Measurements from ENCODE around the gene SMIM1.

Gene SMIM1

DNA sequence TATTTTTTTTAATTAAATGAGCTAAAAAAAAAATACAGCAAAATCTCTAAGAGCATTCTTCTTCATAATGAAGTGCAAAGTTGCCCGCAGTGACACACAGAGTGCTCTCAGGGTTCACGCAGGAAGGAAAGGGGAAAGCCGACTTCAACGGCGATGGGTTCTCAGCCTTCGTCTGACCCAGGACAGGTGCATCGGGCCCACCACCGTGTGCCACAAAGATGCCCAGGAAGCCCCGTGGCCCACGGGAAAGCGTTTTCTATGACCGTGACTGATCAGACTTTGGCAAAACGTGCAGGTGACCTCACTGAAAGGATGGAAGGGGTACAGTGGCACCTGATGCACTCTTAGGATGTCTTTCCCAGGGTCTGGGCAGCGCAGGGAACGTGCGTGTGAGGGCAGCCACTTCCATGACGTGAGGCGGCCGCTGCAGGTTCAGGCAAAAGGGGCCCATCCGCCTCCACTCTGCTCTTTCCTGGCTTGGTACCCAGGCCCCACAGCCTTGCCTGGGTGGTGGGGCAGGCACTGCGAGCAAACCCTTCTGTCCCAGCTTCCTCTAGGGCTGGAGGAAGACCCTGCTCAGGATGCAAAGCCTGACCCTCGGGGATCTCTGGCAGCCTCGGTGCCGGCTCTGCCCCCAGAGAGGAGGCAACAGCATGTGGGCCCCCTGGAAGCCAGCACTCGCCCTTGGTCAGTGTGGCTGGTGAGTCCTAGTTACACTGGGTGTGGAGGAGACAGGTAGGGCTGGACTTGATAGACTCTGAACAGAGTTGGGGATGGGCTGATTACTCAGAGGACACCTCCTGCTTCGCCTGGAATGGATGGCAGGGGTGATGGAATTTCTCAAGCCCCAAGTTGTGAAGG is 15.4 kb downstream of the SMIM1 start:
- H3K9me3 ChIP-seq (ENCODE audit: insufficient read depth, low read length), result no peaks in the 10 kb centered on the region
- peaks cover 30% of the 10 kb centered on the region for H3K79me2 ChIP-seq (ENCODE audit: low read length)
- no peak overlapping the region for H3K27ac ChIP-seq (ENCODE audit: low read length)
- no peak overlapping the region for H3K4me3 ChIP-seq (ENCODE audit: low read length)
- no peaks in the 10 kb centered on the region for H3K27me3 ChIP-seq (ENCODE audit: low read depth, low read length)
- peaks cover 18% of the 10 kb centered on the region for H3K36me3 ChIP-seq (replicated peaks; ENCODE audit: low read depth, low read length)
- no peak for TF ChIP-seq EZH2phosphoT487 (IDR thresholded peaks at IDR 0.05; ENCODE audit: low read depth)
- TF ChIP-seq, protein P1, sequence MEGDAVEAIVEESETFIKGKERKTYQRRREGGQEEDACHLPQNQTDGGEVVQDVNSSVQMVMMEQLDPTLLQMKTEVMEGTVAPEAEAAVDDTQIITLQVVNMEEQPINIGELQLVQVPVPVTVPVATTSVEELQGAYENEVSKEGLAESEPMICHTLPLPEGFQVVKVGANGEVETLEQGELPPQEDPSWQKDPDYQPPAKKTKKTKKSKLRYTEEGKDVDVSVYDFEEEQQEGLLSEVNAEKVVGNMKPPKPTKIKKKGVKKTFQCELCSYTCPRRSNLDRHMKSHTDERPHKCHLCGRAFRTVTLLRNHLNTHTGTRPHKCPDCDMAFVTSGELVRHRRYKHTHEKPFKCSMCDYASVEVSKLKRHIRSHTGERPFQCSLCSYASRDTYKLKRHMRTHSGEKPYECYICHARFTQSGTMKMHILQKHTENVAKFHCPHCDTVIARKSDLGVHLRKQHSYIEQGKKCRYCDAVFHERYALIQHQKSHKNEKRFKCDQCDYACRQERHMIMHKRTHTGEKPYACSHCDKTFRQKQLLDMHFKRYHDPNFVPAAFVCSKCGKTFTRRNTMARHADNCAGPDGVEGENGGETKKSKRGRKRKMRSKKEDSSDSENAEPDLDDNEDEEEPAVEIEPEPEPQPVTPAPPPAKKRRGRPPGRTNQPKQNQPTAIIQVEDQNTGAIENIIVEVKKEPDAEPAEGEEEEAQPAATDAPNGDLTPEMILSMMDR (IDR thresholded peaks at IDR 0.05; ENCODE audit: low read depth, low read length), result no peak
- H3K4me1 ChIP-seq (ENCODE audit: low read length), result peaks cover 7% of the 10 kb centered on the region
- no peak overlapping the region for H3K9ac ChIP-seq (ENCODE audit: low read length)
- no peak overlapping the region for H2AFZ ChIP-seq (ENCODE audit: low read depth, low read length)
- H4K20me1 ChIP-seq (ENCODE audit: insufficient read depth, low read length), result peaks cover 13% of the 10 kb centered on the region; the same call in 1 of the 2 replicates
- no peak overlapping the region for H3K4me2 ChIP-seq (ENCODE audit: low read length)

DNA sequence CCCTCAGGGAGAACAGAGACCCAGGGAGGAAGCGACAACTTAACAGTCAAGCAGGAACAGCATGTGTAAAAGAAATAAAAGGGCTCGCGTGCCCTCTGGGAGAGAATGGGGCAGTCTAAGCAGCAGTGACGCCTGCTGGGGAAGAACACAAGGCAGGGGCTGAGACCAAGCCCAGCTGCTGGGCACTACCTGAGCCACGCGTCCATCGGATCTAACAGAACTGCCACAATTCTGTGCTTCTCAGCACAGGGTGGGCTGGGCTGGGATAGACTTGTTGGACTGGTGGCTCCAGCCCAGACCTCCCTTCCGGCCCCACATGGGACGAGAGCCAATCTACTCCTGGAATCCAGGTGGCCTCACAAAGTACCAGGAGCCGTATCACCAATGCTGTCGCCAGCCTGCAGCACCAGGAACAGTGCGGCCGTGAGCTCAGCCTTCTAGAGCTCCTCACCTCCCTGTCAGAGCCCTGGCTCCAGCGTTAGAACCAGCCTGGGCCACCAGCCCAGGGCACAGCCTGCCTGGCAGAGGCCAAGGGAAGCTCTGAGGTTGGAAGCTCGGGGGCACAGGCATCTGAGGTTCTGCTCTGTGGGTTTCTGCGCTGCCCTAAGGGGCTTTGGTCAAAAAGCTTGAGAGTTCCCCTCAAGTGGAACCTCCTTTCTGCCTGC is 16.3 kb downstream of the SMIM1 start:
- no peak overlapping the region for H3K9ac ChIP-seq (ENCODE audit: low read length)
- H3K4me3 ChIP-seq (ENCODE audit: low read length), result no peak overlapping the region
- no peaks in the 10 kb centered on the region for H3K9me3 ChIP-seq (ENCODE audit: insufficient read depth, low read length)
- H2AFZ ChIP-seq (ENCODE audit: low read depth, low read length), result no peak overlapping the region
- peaks cover 17% of the 10 kb centered on the region for H3K36me3 ChIP-seq (replicated peaks; ENCODE audit: low read depth, low read length)
- H3K27me3 ChIP-seq (ENCODE audit: low read depth, low read length), result no peaks in the 10 kb centered on the region
- H3K79me2 ChIP-seq (ENCODE audit: low read length), result peaks cover 39% of the 10 kb centered on the region
- peaks cover 13% of the 10 kb centered on the region; the same call in 1 of the 2 replicates for H4K20me1 ChIP-seq (ENCODE audit: insufficient read depth, low read length)
- no peak overlapping the region for H3K4me2 ChIP-seq (ENCODE audit: low read length)
- H3K27ac ChIP-seq (ENCODE audit: low read length), result no peak overlapping the region
- TF ChIP-seq, protein P1 (IDR thresholded peaks at IDR 0.05; ENCODE audit: low read depth, low read length), result no peak
- TF ChIP-seq EZH2phosphoT487 (IDR thresholded peaks at IDR 0.05; ENCODE audit: low read depth), result no peak
- H3K4me1 ChIP-seq (ENCODE audit: low read length), result peaks cover 7% of the 10 kb centered on the region

DNA sequence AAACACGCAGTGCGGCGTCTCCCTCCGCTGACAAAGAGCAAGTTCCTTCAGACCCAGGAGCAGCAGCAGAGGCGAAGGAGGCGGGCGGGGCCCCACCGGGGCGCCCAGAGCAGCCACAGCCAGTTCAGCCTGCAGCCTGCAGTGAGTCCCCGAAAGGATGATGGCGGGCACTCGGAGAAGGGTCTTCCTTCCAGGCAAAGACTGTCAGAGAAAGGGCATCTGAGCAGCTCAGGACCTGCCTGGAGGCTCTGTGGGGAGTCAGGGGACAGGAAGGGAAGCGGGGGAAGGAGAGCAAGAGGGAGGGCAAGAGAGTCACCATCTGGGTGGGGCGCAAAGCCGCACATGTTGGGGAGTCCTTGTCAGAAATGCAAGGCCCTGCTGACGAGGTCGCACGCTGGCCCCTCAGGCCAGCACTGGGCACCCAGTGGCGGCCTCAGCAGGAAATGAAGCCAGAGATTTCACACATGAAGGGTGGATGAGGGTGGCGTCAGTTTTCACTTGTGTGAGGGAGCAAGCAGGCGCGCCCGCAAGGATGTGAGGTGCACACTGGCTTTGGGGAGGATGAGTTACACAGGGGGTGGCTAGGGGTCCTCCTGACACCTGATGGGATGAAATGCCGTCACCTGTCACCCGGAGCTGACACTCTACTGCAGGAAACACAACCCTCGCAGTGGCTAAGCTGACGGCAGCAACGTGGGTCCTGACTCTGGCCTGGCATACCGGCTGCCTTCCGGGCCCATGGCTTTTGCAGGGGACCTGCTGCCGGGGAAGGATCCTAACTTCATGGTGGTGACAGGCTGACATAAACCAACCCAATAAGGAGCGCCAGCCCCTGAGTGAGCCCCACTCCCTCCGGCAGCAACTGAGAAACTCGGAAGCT is 17.1 kb downstream of the SMIM1 start:
- Histone ChIP-seq H2AFZ (ENCODE audit: low read depth, low read length) (no peak overlapping the region), H4K20me1 (ENCODE audit: insufficient read depth, low read length) (peaks cover 13% of the 10 kb centered on the region; the same call in 1 of the 2 replicates), H3K79me2 (ENCODE audit: low read length) (peaks cover 47% of the 10 kb centered on the region), H3K36me3 (replicated peaks; ENCODE audit: low read depth, low read length) (peaks cover 12% of the 10 kb centered on the region), H3K4me1 (ENCODE audit: low read length) (peaks cover 7% of the 10 kb centered on the region), H3K9ac (ENCODE audit: low read length) (no peak overlapping the region), H3K27ac (ENCODE audit: low read length) (no peak overlapping the region), H3K4me2 (ENCODE audit: low read length) (no peak overlapping the region), H3K4me3 (ENCODE audit: low read length) (no peak overlapping the region), H3K27me3 (ENCODE audit: low read depth, low read length) (no peaks in the 10 kb centered on the region), H3K9me3 (ENCODE audit: insufficient read depth, low read length) (no peaks in the 10 kb centered on the region)
- TF ChIP-seq, protein P1 (IDR thresholded peaks at IDR 0.05; ENCODE audit: low read depth, low read length), result no peak
- no peak for TF ChIP-seq EZH2phosphoT487 (IDR thresholded peaks at IDR 0.05; ENCODE audit: low read depth)

Measured in OCI-LY3 (cell line).